HEK293 (cell line): ENCODE data around the gene BPIFB4.

ENCODE experiments used
- CTCF ChIA-PET: fragments of 350-600 bp; formaldehyde crosslinking; extraction: SDS; loops from one replicate; lab custom pipeline; 2021; ENCODE audit warnings: antibody characterized with exemption; lab: Yijun Ruan, JAX
- POLR2A ChIA-PET: fragments of 300-600 bp; formaldehyde crosslinking; extraction: SDS; loops from one replicate; lab custom pipeline; 2020; ENCODE audit warnings: antibody characterized with exemption, inconsistent platforms; lab: Yijun Ruan, JAX
- H3K27ac ChIP-seq: fragments of 200-500 bp; sonication (Bioruptor generic); 2 replicates; pipeline ENCODE4 v1.5.1; 2014; ENCODE audit warnings: low read depth, low read length, control low read depth, inconsistent platforms; ENCODE audit errors: extremely low read depth
- H3K36me3 ChIP-seq, 2 experiments: fragments of 200-500 bp in 1 of 2; sonication (Bioruptor generic) in 1 of 2; 1 replicate in 1 of 2; 2 replicates in 1 of 2; pipeline ENCODE4 v1.5.1; 2014 to 2017; ENCODE audit warnings: inconsistent platforms in 2 of 2, low read length in 2 of 2; ENCODE audit not compliant: control insufficient read depth in 2 of 2, insufficient read depth in 1 of 2
- H3K4me1 ChIP-seq: fragments of 200-500 bp; sonication (Bioruptor generic); 2 replicates; pipeline ENCODE4 v1.5.1; 2014; ENCODE audit warnings: mild to moderate bottlenecking, low read length, inconsistent platforms; ENCODE audit not compliant: control insufficient read depth, insufficient read depth
- H3K4me3 ChIP-seq: 2 replicates; pipeline ENCODE4 v1.5.1; 2011; ENCODE audit warnings: low read depth, mild to moderate bottlenecking, control low read depth, low read length, moderate library complexity
- H3K9me3 ChIP-seq: fragments of 200-500 bp; sonication (Bioruptor generic); 2 replicates; pipeline ENCODE4 v1.5.1; 2014; ENCODE audit warnings: low read depth, low read length, inconsistent platforms; ENCODE audit not compliant: control insufficient read depth, insufficient read depth
- BCL11A ChIP-seq: fragments of 450-650 bp; formaldehyde crosslinking; IDR thresholded peaks from 2 replicates; pipeline ENCODE4 v1.5.1; 2016; ENCODE audit warnings: low read depth, missing biosample characterization, missing genetic modification characterization
- BCL6B ChIP-seq: fragments of 450-650 bp; formaldehyde crosslinking; IDR thresholded peaks from 2 replicates; pipeline ENCODE4 v1.5.1; 2017; ENCODE audit warnings: missing biosample characterization, missing genetic modification characterization
- GLI4 ChIP-seq: fragments of 450-650 bp; formaldehyde crosslinking; IDR thresholded peaks from 2 replicates; pipeline ENCODE4 v1.5.1; 2016; ENCODE audit warnings: missing biosample characterization, missing genetic modification characterization
- KLF16 ChIP-seq: fragments of 450-650 bp; formaldehyde crosslinking; IDR thresholded peaks from 2 replicates; pipeline ENCODE4 v1.5.1; 2017; ENCODE audit warnings: missing biosample characterization, missing genetic modification characterization
- MZF1 ChIP-seq: fragments of 450-650 bp; formaldehyde crosslinking; IDR thresholded peaks from 2 replicates; pipeline ENCODE4 v1.5.1; 2017; ENCODE audit warnings: missing biosample characterization, missing genetic modification characterization, borderline replicate concordance
- PRDM10 ChIP-seq: fragments of 450-650 bp; formaldehyde crosslinking; IDR thresholded peaks from 2 replicates; pipeline ENCODE4 v1.5.1; 2016; ENCODE audit warnings: missing biosample characterization, missing genetic modification characterization
- PRDM6 ChIP-seq: fragments of 450-650 bp; formaldehyde crosslinking; IDR thresholded peaks from 2 replicates; pipeline ENCODE4 v1.5.1; 2017; ENCODE audit warnings: missing biosample characterization, missing genetic modification characterization
- ZBTB26 ChIP-seq: fragments of 450-650 bp; formaldehyde crosslinking; optimal IDR thresholded peaks from 2 replicates; pipeline ENCODE3; 2016; ENCODE audit warnings: missing biosample characterization, mild to moderate bottlenecking, missing genetic modification characterization
- ZBTB7A ChIP-seq: fragments of 450-650 bp; formaldehyde crosslinking; IDR thresholded peaks from 2 replicates; pipeline ENCODE4 v1.5.1; 2016; ENCODE audit warnings: low read depth, missing biosample characterization, missing genetic modification characterization
- ZIC2 ChIP-seq: fragments of 450-650 bp; formaldehyde crosslinking; IDR thresholded peaks from 2 replicates; pipeline ENCODE4 v1.5.1; 2016; ENCODE audit warnings: missing biosample characterization, missing genetic modification characterization
- ZNF16 ChIP-seq: fragments of 450-650 bp; formaldehyde crosslinking; IDR thresholded peaks from 2 replicates; pipeline ENCODE4 v1.5.1; 2016; ENCODE audit warnings: low read depth, missing biosample characterization, missing genetic modification characterization
- ZNF311 ChIP-seq: fragments of 450-650 bp; formaldehyde crosslinking; IDR thresholded peaks from 2 replicates; pipeline ENCODE4 v1.5.1; 2017; ENCODE audit warnings: missing biosample characterization, missing genetic modification characterization, borderline replicate concordance
- ZNF324 ChIP-seq: fragments of 450-650 bp; formaldehyde crosslinking; IDR thresholded peaks from 2 replicates; pipeline ENCODE4 v1.5.1; 2016; ENCODE audit warnings: missing biosample characterization, missing genetic modification characterization
- ZNF529 ChIP-seq: fragments of 450-650 bp; formaldehyde crosslinking; IDR thresholded peaks from 2 replicates; pipeline ENCODE4 v1.5.1; 2017; ENCODE audit warnings: missing genetic modification characterization, missing biosample characterization; ENCODE audit not compliant: insufficient replicate concordance
- ZNF639 ChIP-seq: fragments of 450-650 bp; formaldehyde crosslinking; IDR thresholded peaks from 2 replicates; pipeline ENCODE4 v1.5.1; 2016; ENCODE audit warnings: missing biosample characterization, missing genetic modification characterization
- ZNF660 ChIP-seq: fragments of 450-650 bp; IDR thresholded peaks from 2 replicates; pipeline ENCODE4 v1.5.1; 2018; ENCODE audit warnings: missing biosample characterization, mild to moderate bottlenecking, missing genetic modification characterization

BPIFB4 gene

GRCh38 chr20:33125983-33126382 lies 46.5 kb downstream of the BPIFB4 start:
- CTCF ChIA-PET: no interaction called here
- H3K4me1 ChIP-seq: no peaks in the 10 kb centered on the region
- no peaks in the 10 kb centered on the region for H3K36me3 ChIP-seq
- H3K27ac ChIP-seq: no peak overlapping the region
- POLR2A ChIA-PET: no interaction called here
- H3K9me3 ChIP-seq: no peaks in the 10 kb centered on the region
- TF ChIP-seq KLF16 (tag by site-specific recombination) (no peak), ZBTB7A (no peak), BCL6B (tag by site-specific recombination) (no peak), GLI4 (no peak), ZIC2 (tag by site-specific recombination) (no peak), ZNF529 (tag by site-specific recombination) (no peak), PRDM10 (tag by site-specific recombination) (no peak), ZNF311 (no peak), MZF1 (tag by site-specific recombination) (no peak), ZNF639 (no peak), BCL11A (tag by site-specific recombination) (no peak)
- no peak overlapping the region for H3K4me3 ChIP-seq

GRCh38 chr20:33127422-33128097 lies 48.1 kb downstream of the BPIFB4 start:
- Histone ChIP-seq H3K4me3 (no peak overlapping the region), H3K9me3 (no peaks in the 10 kb centered on the region), H3K4me1 (no peaks in the 10 kb centered on the region), H3K36me3 (no peaks in the 10 kb centered on the region), H3K27ac (no peak overlapping the region)
- CTCF ChIA-PET: interaction anchor here (0.6 kb wide), 1 partner anchor 1865 kb away, joined by 3 read pairs; no protein-coding TSS in a partner anchor
- TF ChIP-seq ZNF324 (no peak), ZNF16 (tag by site-specific recombination) (no peak), PRDM6 (no peak), ZBTB26 (tag by site-specific recombination) (no peak), ZNF660 (tag by site-specific recombination) (no peak)
- POLR2A ChIA-PET: no interaction called here
